GM10266 (cell line): ENCODE results near the gene JAKMIP3.

Source experiments
- DNase-seq: peaks from one replicate; pipeline ENCODE4 v3.0.0; 2012; ENCODE audit errors: extremely low spot score
- CTCF ChIP-seq: IDR thresholded peaks from 2 replicates; pipeline ENCODE4 v1.5.1; 2012; ENCODE audit warnings: mild to moderate bottlenecking, low read depth; ENCODE audit not compliant: control insufficient read depth, insufficient read depth; ENCODE audit errors: missing control alignments

JAKMIP3 gene

GRCh38 chr10:132054564-132054963 is 11.2 kb upstream of the JAKMIP3 start:
- TF ChIP-seq CTCF, result no peak
- no peak for DNase-seq

GRCh38 chr10:132055616-132056015 is 10.1 kb upstream of the JAKMIP3 start:
- DNase-seq, result no peak
- TF ChIP-seq CTCF, result no peak

GRCh38 chr10:132056663-132057062 is 9.1 kb upstream of the JAKMIP3 start:
- TF ChIP-seq CTCF, result no peak
- no peak for DNase-seq

- no peak for DNase-seq
- TF ChIP-seq CTCF, result no peak
These were observed 8.5 kb upstream of the JAKMIP3 start for GRCh38 chr10:132057191-132057681.

GRCh38 chr10:132058111-132058745 is 7.5 kb upstream of the JAKMIP3 start:
- DNase-seq, result no peak
- TF ChIP-seq CTCF, result no peak

- no peak for DNase-seq
- no peak for TF ChIP-seq CTCF
These were observed 6.7 kb upstream of the JAKMIP3 start for GRCh38 chr10:132058793-132059759.

- no peak for DNase-seq
- TF ChIP-seq CTCF, result no peak
These were observed 5.8 kb upstream of the JAKMIP3 start for GRCh38 chr10:132059760-132060508.
